Stimulated activated memory B cell treated with anti-CD40 and anti-IgM and Interleukin-4, amounts not matched to agents 10 μg/mL and 1 μg/mL and 100 μg/mL, for 72 hours (primary cell): Measurements from ENCODE around the gene CCDC169.
"Not testable (repeated sequence)": the region's sequence is repeated elsewhere in the genome, so short reads cannot be mapped to it uniquely, and the experiment has no call there.

ENCODE experiments used
- ATAC-seq: fragments of 150-1000 bp; cut with Tn5 transposase; 2 replicates; pipeline ENCODE4 v1.10.0; 2021
- H3K27ac Mint-ChIP-seq: one replicate; pipeline ENCODE4 v1.8.0; 2022; ENCODE audit warnings: mild to moderate bottlenecking, mixed read lengths
- H3K27me3 Mint-ChIP-seq: one replicate; pipeline ENCODE4 v1.8.0; 2022; ENCODE audit warnings: mixed read lengths
- H3K36me3 Mint-ChIP-seq: one replicate; pipeline ENCODE4 v1.8.0; 2022; ENCODE audit warnings: mixed read lengths
- H3K4me1 Mint-ChIP-seq: one replicate; pipeline ENCODE4 v1.8.0; 2022; ENCODE audit warnings: mixed read lengths
- H3K4me3 Mint-ChIP-seq: one replicate; pipeline ENCODE4 v1.8.0; 2022; ENCODE audit warnings: mild to moderate bottlenecking, moderate library complexity, mixed read lengths
- H3K9me3 Mint-ChIP-seq: one replicate; pipeline ENCODE4 v1.8.0; 2022; ENCODE audit warnings: mixed read lengths

The CCDC169 gene

DNA sequence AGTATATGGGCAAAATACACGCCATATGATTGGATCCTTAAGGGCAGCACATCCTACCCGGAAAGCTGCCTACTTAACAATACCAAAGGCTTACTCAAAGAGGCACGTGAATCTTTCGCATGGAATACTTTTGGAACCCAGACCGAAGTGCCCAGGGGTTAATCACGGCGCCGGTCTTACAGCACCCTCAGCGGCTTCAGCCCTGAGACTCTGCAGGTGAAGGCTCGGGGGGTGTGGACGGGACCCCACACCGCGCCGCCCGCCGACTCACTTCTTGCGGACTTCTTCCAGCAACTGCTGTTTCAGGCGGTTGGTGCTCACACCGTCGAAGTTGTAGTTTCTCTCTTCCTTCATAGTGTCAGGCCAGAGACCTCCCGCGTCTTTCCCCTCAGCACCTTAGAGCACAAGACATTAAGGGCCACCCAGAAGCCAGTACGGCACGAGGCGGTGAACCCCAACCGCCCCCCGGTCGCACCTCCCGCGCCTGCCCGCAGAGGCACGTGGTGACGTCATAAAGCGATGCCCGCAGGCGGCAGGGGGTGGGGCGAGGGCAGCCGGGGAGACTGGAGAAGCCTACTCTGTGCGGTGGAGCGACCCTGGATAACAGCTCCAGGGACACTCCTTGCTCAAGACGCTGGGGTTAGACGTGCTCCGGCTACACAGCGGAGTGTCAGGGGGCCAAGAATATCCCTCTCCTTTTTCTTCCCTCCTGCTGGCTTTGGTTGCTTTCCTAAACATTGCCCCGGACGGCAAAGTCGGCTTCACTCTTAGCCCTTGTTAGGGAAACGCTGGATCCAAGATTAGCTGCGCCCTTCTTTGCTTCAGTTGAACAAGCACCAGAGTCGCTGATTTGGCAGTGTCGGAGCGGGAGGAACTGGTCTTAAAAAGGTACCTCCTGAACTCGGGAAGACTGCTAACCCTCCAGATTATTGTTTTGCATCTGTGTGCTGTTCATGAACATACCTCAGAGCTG lies at the start of gene CCDC169:
Gene CCDC169 (minus strand): TSS at position 449 of the 973 bp plus-strand sequence. CDS start 95 bp downstream, at position 354.
- Mint-ChIP-seq H3K36me3 (peaks cover 5% of the 10 kb centered on the region), H3K27ac (peak within 1 kb of the TSS; percentile 50), H3K27me3 (peaks cover 42% of the 10 kb centered on the region), H3K9me3 (no peaks in the 10 kb centered on the region), H3K4me1 (peaks cover 13% of the 10 kb centered on the region), H3K4me3 (peak within 1 kb of the TSS; percentile 82)
- peak; percentile 68 for ATAC-seq

DNA sequence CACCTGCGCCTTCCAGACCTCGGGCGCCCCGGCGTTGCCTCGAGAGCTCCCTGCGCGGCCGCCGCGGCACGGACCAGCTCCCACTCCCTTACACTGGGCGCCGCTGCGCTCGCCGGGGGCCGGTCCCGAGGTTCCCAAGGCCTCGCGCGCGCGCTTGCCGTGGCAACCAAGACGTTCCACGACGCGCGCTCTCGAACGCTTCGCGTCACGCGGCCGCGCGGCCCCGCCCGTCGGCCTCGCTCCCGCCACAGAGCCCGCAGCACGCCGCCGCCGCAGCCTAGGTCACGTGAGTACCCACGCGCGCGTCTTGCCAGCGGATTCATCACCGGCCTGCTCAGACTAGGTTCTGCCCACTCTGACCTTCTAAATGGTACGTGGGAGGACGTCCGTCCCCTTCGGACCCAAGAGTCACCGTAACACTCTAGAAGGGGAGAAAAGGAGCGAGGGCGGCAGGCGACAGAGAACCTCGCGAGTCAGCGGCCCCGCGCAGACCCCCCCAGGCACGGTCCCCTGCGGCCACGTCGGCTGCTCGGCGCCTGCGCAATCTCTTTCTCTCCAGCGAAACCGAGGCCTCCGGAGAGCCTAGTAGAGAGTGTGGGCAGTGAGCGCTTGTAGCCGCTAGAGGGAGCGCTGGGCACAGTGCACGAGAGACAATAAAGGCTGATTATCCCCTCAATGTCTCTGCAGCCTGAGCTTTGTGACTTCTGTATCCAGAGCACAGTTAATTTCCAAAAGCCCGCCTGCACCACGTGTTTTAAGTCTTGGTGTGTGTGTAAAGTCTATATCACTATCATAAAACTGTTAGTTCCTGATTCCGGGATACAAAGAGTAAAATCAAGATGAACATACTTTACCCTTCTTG lies 48.8 kb upstream of the CCDC169 start, which contains the start of gene SPART:
Gene SPART (minus strand): TSS at position 173 of the 862 bp plus-strand sequence. CDS start 10,564 bp downstream, outside the sequence.
- peak within 1 kb of the TSS; percentile 86 for H3K27ac Mint-ChIP-seq
- H3K4me3 Mint-ChIP-seq, result peak within 1 kb of the TSS; percentile 84
- peaks cover 13% of the 10 kb centered on the region for H3K4me1 Mint-ChIP-seq
- peaks cover 19% of the 10 kb centered on the region for H3K27me3 Mint-ChIP-seq
- H3K9me3 Mint-ChIP-seq, result no peaks in the 10 kb centered on the region
- peak; percentile 92 for ATAC-seq
- H3K36me3 Mint-ChIP-seq, result no peaks in the 10 kb centered on the region

DNA sequence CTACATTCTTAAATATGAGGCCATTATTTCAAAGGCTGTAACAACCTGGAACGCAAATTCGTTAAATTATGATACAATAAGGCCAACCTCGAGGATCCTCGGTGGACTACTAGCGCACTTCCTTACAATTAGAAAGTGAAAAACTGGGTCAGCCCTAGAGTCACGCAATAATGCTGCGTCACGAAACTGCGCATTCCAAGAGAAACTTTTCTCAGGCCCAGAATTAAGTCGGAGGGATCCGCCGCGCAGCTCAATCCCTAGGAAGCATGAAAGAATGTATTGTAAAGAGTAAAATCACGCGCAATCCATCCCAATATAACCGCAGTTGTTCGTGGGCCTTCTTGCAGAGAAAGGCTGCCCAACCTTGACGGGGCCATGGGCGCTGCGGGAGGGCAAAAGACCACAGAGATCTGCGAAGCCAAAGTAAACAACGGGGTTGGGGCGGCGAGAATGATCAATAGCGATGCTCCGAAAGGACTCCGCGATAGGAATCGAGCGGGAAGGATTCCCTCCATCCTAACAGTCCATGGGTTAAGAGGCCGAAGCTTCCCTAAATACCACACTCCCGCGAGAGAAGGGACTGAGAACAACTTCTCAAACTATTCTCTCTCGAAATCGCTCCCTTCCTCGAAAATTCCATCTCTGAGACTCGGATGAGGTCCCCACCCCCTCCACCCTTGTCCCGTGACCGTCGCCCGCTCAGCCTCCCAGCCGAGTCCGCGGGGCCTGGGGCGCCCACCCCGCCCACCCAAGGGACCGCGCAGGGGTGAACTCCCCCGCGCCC lies 48.0 kb upstream of the CCDC169 start:
- H3K4me1 Mint-ChIP-seq, result peaks cover 17% of the 10 kb centered on the region
- peak; percentile 49 for ATAC-seq
- H3K27ac Mint-ChIP-seq, result peak overlapping the region; percentile 86
- no peaks in the 10 kb centered on the region for H3K36me3 Mint-ChIP-seq
- no peaks in the 10 kb centered on the region for H3K9me3 Mint-ChIP-seq
- H3K27me3 Mint-ChIP-seq, result peaks cover 19% of the 10 kb centered on the region
- H3K4me3 Mint-ChIP-seq, result peak overlapping the region; percentile 84

DNA sequence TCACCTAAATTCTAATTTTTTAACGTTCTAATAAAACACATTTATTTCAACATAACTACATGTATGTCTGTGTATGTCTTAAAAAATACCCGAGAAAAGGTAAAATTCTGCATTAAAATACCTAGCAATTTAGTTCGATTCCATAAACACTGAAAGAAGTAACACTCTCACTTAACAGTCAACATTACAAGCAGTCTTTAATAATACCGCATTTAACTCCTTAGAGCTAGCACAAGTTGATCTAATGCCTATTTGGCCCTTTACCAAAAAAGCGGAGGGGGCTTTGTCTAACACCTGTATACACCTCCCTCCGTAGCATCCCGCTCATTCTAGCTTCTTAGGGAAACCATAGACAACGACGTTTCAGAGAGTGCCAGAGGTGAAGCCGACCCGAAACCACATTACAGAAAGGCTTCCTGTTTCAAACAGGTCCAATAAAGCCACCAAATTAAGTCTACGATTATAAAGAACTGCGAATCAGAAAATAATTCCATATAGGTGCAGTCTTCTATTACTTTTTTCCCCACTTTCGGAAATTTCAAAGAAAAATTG lies 47.3 kb upstream of the CCDC169 start:
- Mint-ChIP-seq H3K27ac (peak overlapping the region; percentile 86), H3K4me3 (peak overlapping the region; percentile 84), H3K9me3 (no peaks in the 10 kb centered on the region), H3K4me1 (peaks cover 19% of the 10 kb centered on the region), H3K36me3 (no peaks in the 10 kb centered on the region), H3K27me3 (peaks cover 19% of the 10 kb centered on the region)
- ATAC-seq, result no peak

DNA sequence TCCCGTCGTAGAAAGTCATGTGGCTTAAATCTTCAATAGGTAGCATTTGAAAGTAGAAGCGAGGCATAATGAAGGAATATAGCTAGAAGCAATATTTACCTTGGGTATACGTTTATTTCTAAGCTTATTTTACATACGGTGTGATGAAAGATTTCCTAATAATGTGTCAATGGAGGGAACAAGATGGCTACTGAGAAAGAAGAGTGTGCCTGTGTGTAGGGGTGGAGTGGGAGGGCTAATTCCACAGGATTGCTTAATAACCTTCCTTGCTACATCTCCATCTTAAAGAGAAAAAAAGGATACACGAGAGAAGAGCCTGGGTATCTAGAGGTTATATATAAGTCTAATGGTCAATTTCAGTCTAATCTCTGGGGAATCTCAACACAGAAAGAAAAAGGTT lies 46.6 kb upstream of the CCDC169 start:
- H3K36me3 Mint-ChIP-seq, result no peaks in the 10 kb centered on the region

DNA sequence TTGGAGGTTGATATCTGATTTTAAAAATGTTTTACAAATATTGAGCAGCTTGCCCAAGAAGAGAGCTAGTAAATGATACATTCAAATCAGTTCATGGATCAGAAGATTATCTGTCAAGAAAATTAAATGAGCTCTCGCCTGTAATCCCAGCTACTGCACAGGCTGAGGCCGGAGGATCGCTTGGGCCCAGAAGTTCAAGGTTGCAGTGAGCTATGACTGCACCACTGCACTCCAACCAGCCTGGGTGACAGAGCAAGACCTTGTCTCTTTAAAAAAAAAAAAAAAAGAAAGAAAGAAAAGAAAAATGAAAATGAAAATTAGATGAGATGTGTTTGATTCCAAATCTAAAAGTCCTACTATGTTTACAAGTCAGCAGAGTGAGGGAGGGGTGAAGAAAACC lies 46.2 kb upstream of the CCDC169 start:
- Mint-ChIP-seq H3K27ac (no peak overlapping the region), H3K4me1 (peaks cover 23% of the 10 kb centered on the region), H3K27me3 (peaks cover 19% of the 10 kb centered on the region), H3K4me3 (peak overlapping the region; percentile 7), H3K9me3 (no peaks in the 10 kb centered on the region), H3K36me3 (no peaks in the 10 kb centered on the region)
- no peak for ATAC-seq

More for the DNA sequence above, 46.6 kb upstream of the CCDC169 start:
- Mint-ChIP-seq H3K9me3 (no peaks in the 10 kb centered on the region), H3K27me3 (peaks cover 19% of the 10 kb centered on the region), H3K4me3 (peak overlapping the region; percentile 7), H3K27ac (no peak overlapping the region), H3K4me1 (peaks cover 19% of the 10 kb centered on the region)
- ATAC-seq, result no peak

DNA sequence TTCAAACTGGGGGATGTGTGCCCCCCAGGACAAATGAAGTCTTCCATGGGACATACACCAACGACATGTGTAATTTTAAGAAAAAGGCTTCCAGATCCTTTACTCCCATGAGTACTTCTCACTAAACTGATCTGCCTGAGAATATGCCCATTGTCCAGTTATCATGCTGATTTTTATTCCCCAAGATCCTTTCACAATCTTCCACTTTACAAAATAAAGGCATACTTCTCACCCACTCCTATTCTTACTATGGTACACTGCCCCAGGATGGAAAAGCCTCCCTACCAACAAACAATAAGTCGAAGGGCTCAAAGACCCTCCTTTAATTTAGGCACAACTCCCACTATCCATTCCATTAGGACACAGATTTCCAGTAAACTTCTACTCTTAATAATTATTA lies 45.1 kb upstream of the CCDC169 start:
- H3K4me1 Mint-ChIP-seq, result peaks cover 24% of the 10 kb centered on the region
- peaks cover 19% of the 10 kb centered on the region for H3K27me3 Mint-ChIP-seq
- no peak for ATAC-seq
- H3K4me3 Mint-ChIP-seq, result no peak overlapping the region
- no peaks in the 10 kb centered on the region for H3K9me3 Mint-ChIP-seq
- H3K27ac Mint-ChIP-seq, result no peak overlapping the region
- no peaks in the 10 kb centered on the region for H3K36me3 Mint-ChIP-seq

DNA sequence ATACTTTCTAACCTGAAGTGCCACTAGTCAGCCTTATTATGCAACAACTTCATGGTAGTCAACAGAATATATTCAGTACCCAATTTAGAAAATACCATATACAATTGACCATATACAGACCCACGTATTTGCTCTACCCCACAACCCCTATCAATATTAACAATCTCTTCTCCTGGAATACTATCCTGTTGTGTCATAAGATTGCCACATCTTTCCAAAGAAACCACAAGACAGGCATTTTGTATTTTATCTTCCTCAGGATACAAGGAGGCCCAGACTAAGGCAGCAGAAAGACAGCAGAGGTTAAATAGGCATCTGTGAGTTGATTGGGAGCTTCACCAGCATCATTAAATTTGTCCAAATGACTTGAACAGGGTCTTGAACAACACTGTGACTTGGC lies 44.1 kb upstream of the CCDC169 start:
- ATAC-seq, result no peak
- no peak overlapping the region for H3K27ac Mint-ChIP-seq
- no peaks in the 10 kb centered on the region for H3K36me3 Mint-ChIP-seq
- H3K27me3 Mint-ChIP-seq, result peaks cover 16% of the 10 kb centered on the region
- peaks cover 22% of the 10 kb centered on the region for H3K4me1 Mint-ChIP-seq
- no peaks in the 10 kb centered on the region for H3K9me3 Mint-ChIP-seq
- H3K4me3 Mint-ChIP-seq, result no peak overlapping the region

DNA sequence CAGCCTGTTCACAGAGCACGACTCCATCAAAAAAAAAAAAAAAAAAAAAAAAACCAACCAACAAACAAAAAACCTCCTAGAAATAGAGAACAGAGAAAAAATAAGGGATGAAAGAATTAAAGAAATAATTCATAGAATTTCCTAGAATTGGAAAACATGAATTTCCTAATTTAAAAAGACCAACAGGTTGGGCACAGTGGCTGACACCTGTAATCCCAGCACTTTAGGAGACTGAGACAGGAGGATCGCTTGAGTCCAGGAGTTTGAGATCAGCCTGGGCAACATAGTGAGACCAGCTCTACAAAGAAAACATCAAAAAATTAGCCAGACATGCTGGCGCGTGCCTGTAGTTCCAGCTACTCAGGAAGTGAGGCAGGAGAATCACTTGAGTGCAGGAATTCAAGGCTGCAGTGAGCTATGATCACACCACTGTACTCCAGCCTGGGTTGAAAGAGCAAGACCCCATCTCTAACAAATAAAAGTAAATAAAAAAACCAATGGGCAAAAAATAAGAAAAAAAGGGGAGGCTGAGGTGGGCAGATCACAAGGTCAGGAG lies 42.1 kb upstream of the CCDC169 start:
- H3K36me3 Mint-ChIP-seq, result no peaks in the 10 kb centered on the region
- ATAC-seq, result no peak

DNA sequence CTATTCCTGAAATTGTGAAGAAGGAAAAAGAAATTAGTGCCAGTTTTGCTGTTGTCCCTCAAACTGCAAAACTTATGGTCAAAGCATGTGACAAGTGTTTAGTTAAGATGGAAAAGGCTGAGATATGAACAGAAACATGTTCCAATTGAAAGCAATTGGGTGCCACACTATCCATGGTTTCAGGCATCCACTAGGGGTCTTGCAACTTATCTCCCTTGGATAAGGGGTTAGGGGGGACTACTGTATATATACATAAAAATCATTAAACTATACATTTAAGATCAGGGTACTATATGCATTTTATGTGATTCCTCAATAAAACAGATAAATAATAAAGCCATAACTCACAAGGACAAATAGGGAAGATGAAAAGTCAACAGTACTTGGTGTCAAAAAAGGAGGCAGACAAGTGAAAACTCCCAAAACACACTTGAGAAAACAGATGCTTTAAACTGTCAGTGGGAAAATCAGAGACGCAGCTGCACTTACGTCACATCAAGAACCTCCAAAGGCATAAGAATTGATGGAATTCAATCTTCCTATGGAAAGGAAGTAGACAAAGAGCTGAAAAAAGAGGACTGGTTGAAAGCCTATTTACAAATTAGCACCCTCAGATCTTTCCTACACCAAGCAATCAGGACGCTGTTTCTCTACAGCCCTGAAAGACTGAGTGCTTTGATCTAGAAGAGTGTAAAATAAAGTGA lies 40.5 kb upstream of the CCDC169 start:
- Mint-ChIP-seq H3K27ac (no peak overlapping the region), H3K4me3 (no peak overlapping the region), H3K36me3 (peaks cover 4% of the 10 kb centered on the region), H3K4me1 (peaks cover 22% of the 10 kb centered on the region), H3K27me3 (no peaks in the 10 kb centered on the region), H3K9me3 (no peaks in the 10 kb centered on the region)
- no peak for ATAC-seq

More for the DNA sequence above, 42.1 kb upstream of the CCDC169 start:
- H3K4me1 Mint-ChIP-seq, result peaks cover 22% of the 10 kb centered on the region
- H3K9me3 Mint-ChIP-seq, result no peaks in the 10 kb centered on the region
- no peak overlapping the region for H3K4me3 Mint-ChIP-seq
- no peak overlapping the region for H3K27ac Mint-ChIP-seq
- peaks cover 9% of the 10 kb centered on the region for H3K27me3 Mint-ChIP-seq

DNA sequence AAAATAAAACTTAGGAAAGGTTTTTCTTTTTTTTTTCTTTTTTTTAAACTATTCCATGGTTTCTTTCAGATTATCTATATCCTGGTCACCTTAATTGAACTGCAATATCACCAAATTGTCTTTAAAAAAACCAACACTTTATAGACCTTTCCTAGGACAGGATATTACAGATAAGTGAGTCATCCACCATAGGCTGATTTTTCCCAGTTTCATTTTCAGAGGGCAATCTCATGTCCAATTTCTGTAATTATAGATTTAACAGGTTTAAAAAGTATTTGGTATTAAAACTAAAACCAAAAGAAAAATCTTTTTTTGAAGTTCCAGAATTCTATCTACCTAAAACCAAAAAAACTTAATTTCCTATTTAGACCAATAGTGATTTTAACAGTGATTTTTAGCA lies 35.4 kb upstream of the CCDC169 start:
- no peak for ATAC-seq
- Mint-ChIP-seq H3K27me3 (no peaks in the 10 kb centered on the region), H3K4me1 (peaks cover 10% of the 10 kb centered on the region), H3K4me3 (no peak overlapping the region), H3K36me3 (peaks cover 10% of the 10 kb centered on the region), H3K27ac (no peak overlapping the region), H3K9me3 (no peaks in the 10 kb centered on the region)

DNA sequence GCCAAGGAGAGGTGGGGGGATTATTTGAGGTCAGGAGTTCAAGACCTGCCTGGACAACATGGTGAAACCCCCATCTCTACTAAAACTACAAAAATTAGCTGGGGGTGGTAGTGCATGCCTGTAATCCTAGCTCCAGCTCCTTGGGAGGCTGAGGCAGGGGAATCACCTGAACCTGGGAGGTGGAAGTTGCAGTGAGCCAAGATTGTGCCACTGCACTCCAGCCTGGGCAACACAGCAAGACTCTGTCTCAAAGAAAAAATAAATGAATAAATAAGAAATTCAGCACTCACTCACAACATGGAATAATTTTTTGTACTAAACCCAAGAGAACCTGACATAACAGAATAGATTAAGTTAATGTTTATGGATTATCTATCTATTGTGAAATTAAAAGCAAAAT lies 34.6 kb upstream of the CCDC169 start:
- H3K4me1 Mint-ChIP-seq, result peaks cover 10% of the 10 kb centered on the region
- H3K36me3 Mint-ChIP-seq, ATAC-seq, H3K9me3 Mint-ChIP-seq, H3K27ac Mint-ChIP-seq, H3K27me3 Mint-ChIP-seq, H3K4me3 Mint-ChIP-seq: not testable (repeated sequence)

DNA sequence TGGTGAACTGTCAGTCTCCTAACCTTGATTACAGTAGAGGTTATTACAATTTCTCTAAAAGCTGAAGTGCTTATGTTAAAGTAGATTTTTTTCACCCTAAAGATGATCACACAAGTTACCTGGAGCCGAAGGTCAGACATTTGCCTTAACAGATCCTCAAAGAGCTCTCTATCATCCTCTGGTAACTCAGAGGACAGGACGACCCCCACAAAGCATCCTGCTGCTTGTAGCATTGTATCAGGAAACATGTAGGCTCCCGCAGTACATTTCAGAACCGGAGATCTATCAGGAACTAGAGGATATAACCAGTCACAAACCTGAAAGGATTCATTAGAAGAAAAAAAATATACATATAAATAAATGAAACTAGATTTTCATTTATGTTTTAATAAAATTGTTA lies 33.7 kb upstream of the CCDC169 start:
- peaks cover 10% of the 10 kb centered on the region for H3K36me3 Mint-ChIP-seq

DNA sequence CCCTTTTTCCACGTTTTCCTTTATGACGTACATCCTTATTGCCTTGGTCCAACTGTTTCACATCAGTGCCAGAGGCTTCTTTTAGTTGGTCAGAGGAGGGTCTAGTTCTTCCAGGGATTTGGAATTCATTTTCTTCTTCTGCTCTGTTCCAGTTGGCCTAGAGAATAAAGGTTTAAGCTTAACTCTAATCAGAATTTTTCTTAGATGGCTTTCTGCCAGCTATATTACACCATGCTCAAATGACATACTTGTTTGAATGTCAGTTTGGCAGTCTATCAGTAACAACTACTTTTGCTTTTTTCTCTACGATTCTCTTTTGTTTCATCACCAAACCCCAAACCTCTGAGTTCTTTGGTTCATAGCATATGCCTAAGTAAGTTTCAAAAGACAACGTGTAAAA lies 31.7 kb upstream of the CCDC169 start:
- ATAC-seq, result no peak
- no peak overlapping the region for H3K4me3 Mint-ChIP-seq
- peaks cover 6% of the 10 kb centered on the region for H3K4me1 Mint-ChIP-seq
- no peaks in the 10 kb centered on the region for H3K9me3 Mint-ChIP-seq
- no peak overlapping the region for H3K27ac Mint-ChIP-seq
- H3K36me3 Mint-ChIP-seq, result peaks cover 15% of the 10 kb centered on the region
- no peaks in the 10 kb centered on the region for H3K27me3 Mint-ChIP-seq

More for the DNA sequence above, 33.7 kb upstream of the CCDC169 start:
- no peak overlapping the region for H3K4me3 Mint-ChIP-seq
- no peak overlapping the region for H3K27ac Mint-ChIP-seq
- ATAC-seq, result no peak
- H3K9me3 Mint-ChIP-seq, result no peaks in the 10 kb centered on the region
- H3K27me3 Mint-ChIP-seq, result no peaks in the 10 kb centered on the region
- peaks cover 10% of the 10 kb centered on the region for H3K4me1 Mint-ChIP-seq
